ENCODE results near the gene NUTM2B. TPM values are rescaled to one million over a fixed set of nuclear protein-coding genes. Genes with fewer than 3 reads are reported as not detected.
"Not testable (repeated sequence)": the region's sequence is repeated elsewhere in the genome, so short reads cannot be mapped to it uniquely, and the experiment has no call there.

Gene NUTM2B, protein sequence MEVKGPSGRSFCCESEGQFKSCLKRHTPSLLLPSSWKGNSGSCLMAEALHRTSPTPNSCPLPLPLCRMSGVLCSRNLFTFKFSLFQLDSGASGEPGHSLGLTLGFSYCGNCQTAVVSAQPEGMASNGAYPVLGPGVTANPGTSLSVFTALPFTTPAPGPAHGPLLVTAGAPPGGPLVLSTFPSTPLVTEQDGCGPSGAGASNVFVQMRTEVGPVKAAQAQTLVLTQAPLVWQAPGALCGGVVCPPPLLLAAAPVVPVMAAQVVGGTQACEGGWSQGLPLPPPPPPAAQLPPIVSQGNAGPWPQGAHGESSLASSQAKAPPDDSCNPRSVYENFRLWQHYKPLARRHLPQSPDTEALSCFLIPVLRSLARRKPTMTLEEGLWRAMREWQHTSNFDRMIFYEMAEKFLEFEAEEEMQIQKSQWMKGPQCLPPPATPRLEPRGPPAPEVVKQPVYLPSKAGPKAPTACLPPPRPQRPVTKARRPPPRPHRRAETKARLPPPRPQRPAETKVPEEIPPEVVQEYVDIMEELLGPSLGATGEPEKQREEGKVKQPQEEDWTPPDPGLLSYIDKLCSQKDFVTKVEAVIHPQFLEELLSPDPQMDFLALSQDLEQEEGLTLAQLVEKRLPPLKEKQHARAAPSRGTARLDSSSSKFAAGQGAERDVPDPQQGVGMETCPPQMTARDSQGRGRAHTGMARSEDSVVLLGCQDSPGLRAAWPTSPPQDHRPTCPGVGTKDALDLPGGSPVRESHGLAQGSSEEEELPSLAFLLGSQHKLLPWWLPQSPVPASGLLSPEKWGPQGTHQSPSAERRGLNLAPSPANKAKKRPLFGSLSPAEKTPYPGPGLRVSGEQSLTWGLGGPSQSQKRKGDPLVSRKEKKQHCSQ
- 1.0 and 1.1 TPM in 2 replicates for total RNA-seq (2011; cell fraction: chromatin; rRNA removed; ENCODE audit: low replicate concordance)
- 1.2 and 1.8 TPM in 2 replicates for total RNA-seq (2011; cell fraction: nucleolus; rRNA removed)
- 0.46 and 0.51 TPM in 2 replicates for total RNA-seq (2011; cell fraction: nucleoplasm; rRNA removed)
- total RNA-seq (2014; rRNA removed) (2.5 and 3.3 TPM in 2 replicates), total RNA-seq (2014; rRNA removed; fragmentation: Illumina TruSeq; extraction: Trizol) (0.22 and 0.47 TPM in 2 replicates), total RNA-seq (2015; rRNA removed; fragmentation: Illumina TruSeq; extraction: Trizol) (0.80 and 0.87 TPM in 2 replicates), total RNA-seq (2021) (1.4 and 2.3 TPM in 2 replicates), polyA plus RNA-seq (2011; rRNA removed) (0.40 and 0.42 TPM in 2 replicates), polyA plus RNA-seq (2014; fragmentation: Illumina TruSeq; extraction: Trizol) (0.79 and 1.3 TPM in 2 replicates), polyA plus RNA-seq (2014; fragmentation: Nextera tagmentation; extraction: Ambion mirVana) (not detected), polyA plus RNA-seq (2014; rRNA removed) (0.90 and 1.6 TPM in 2 replicates), polyA minus RNA-seq (2011; rRNA and poly(A)+ RNA removed) (0.27 and 0.32 TPM in 2 replicates), Bru-seq, nascent RNA (percentile 18 among the genes with signal in this experiment), BruChase-seq, experiment 1, labeled RNA remaining after a 2-hour chase (percentile 28 among the genes with signal in this experiment), BruChase-seq, experiment 2, labeled RNA remaining after a 6-hour chase (percentile 40 among the genes with signal in this experiment)
- 0.40 and 0.63 TPM in 2 replicates for polyA plus RNA-seq (2011; cell fraction: cytosol; rRNA removed)
- 0.56 and 0.90 TPM in 2 replicates for polyA plus RNA-seq (2011; cell fraction: nucleus; rRNA removed)
- polyA plus RNA-seq (2012), result 2.0 and 2.6 TPM in 2 replicates
- polyA minus RNA-seq (2011; cell fraction: cytosol; rRNA and poly(A)+ RNA removed), result 0.29 and 1.3 TPM in 2 replicates
- 0.44 and 0.54 TPM in 2 replicates for polyA minus RNA-seq (2011; cell fraction: nucleus; rRNA and poly(A)+ RNA removed)
- long read RNA-seq, experiment 1, partial matches to known transcripts, result 0 of 1 reads
- long read RNA-seq, experiment 1, other reads (novel, unspliced or antisense), result 1 of 1 reads
- long read RNA-seq, experiment 2, result 0 reads
- long read RNA-seq, experiment 3, result 0 reads

DNA sequence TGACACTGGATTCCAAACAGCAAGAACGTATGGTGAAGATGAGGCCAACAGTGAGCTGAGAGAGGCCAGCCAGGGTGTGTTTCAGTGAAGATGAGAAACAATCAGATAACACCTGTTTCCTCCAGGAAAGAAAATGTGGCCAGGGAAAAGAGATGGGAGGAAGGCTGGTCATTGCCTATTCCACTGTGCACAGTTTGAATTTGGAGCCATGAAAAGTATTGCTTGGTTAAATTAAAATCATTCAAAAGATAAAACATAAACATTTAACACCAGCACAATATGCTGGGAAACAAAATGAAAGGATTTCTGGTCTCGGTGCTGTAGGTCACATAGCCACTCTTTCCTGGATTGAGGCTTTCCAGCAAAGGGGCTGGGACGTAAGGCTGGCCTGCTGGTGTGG is at the start of gene NUTM2B:
Gene NUTM2B, plus strand, starts transcription at position 301 of the 400 bp plus-strand sequence. CDS start 383 bp downstream, outside the sequence.
- not testable (repeated sequence) for FAIRE-seq

DNA sequence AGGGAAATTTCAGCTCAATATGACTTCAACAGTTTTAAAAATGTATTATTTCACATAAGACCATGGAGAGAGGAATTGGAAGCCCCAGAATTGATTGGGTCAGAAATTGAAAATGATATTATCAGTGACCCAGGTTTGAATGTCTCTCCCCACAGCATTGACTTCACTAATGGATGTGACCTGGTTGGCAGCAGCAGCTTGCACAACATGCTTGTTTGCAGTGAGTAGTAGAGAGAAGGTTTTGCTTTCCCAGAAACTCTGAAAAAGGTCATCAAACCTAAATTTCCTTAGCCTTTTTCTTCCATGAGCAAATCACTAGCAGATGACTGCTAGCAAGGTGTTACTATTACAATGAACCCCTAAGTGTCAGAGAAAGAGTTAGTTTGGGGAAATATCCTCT is 39.7 kb upstream of the NUTM2B start:
- BruUV-seq (replicated peaks); ATAC-seq; DNase-seq (ENCODE audit: extremely low read depth in 1 of 4, low spot score in 3 of 4); H3K4me3 ChIP-seq; H3K27me3 ChIP-seq (ENCODE audit: control insufficient read depth in 2 of 2, insufficient read depth in 2 of 2, low read length in 2 of 2); POLR2A ChIA-PET; CTCF ChIA-PET (ENCODE audit: low intra/inter-chr PET ratio); H4K20me1 ChIP-seq (replicated peaks; ENCODE audit: control insufficient read depth, insufficient read depth, low read length); H3K9me3 ChIP-seq (replicated peaks; ENCODE audit: control insufficient read depth, insufficient read depth, low read depth, low read length); H3K9ac ChIP-seq (ENCODE audit: insufficient read depth in 1 of 2, low read depth in 2 of 2, low read length in 2 of 2); H3K9me1 ChIP-seq (ENCODE audit: control insufficient read depth, insufficient read depth, low read length); FAIRE-seq; H3K4me1 ChIP-seq (replicated peaks in 1 of 2; ENCODE audit: control insufficient read depth in 2 of 2, insufficient read depth in 2 of 2, low read length in 2 of 2); H3K36me3 ChIP-seq (ENCODE audit: control insufficient read depth, insufficient read depth, low read length); H3K27ac ChIP-seq (ENCODE audit: extremely low read depth, low read depth, low read length); H3K79me2 ChIP-seq (ENCODE audit: control insufficient read depth, insufficient read depth, low read length); in situ Hi-C loops (cut with MboI); H3K4me2 ChIP-seq (ENCODE audit: insufficient read depth, low read length); intact Hi-C loops (cut with micrococcal nuclease); H2AFZ ChIP-seq (ENCODE audit: low read depth, low read length): not testable (repeated sequence)

More for the DNA sequence above, at the start of gene NUTM2B:
- H3K27me3 ChIP-seq (ENCODE audit: control insufficient read depth in 2 of 2, insufficient read depth in 2 of 2, low read length in 2 of 2); H4K20me1 ChIP-seq (replicated peaks; ENCODE audit: control insufficient read depth, insufficient read depth, low read length); CTCF ChIA-PET (ENCODE audit: low intra/inter-chr PET ratio); H3K9me1 ChIP-seq (ENCODE audit: control insufficient read depth, insufficient read depth, low read length); in situ Hi-C loops (cut with MboI); H3K4me1 ChIP-seq (replicated peaks in 1 of 2; ENCODE audit: control insufficient read depth in 2 of 2, insufficient read depth in 2 of 2, low read length in 2 of 2); intact Hi-C loops (cut with micrococcal nuclease); H2AFZ ChIP-seq (ENCODE audit: low read depth, low read length); H3K4me2 ChIP-seq (ENCODE audit: insufficient read depth, low read length); H3K27ac ChIP-seq (ENCODE audit: extremely low read depth, low read depth, low read length); H3K36me3 ChIP-seq (ENCODE audit: control insufficient read depth, insufficient read depth, low read length); BruUV-seq (replicated peaks); POLR2A ChIA-PET; DNase-seq (ENCODE audit: extremely low read depth in 1 of 4, low spot score in 3 of 4); H3K4me3 ChIP-seq; H3K9me3 ChIP-seq (replicated peaks; ENCODE audit: control insufficient read depth, insufficient read depth, low read depth, low read length); H3K9ac ChIP-seq (ENCODE audit: insufficient read depth in 1 of 2, low read depth in 2 of 2, low read length in 2 of 2); H3K79me2 ChIP-seq (ENCODE audit: control insufficient read depth, insufficient read depth, low read length): not testable (repeated sequence)
- ATAC-seq, result peak; percentile 36; the same call in 1 of the 3 replicates
- WGBS (ENCODE audit: insufficient coverage, low coverage, missing lambda C conversion rate), result no CpG with 5 or more reads among the region's 3 CpGs

DNA sequence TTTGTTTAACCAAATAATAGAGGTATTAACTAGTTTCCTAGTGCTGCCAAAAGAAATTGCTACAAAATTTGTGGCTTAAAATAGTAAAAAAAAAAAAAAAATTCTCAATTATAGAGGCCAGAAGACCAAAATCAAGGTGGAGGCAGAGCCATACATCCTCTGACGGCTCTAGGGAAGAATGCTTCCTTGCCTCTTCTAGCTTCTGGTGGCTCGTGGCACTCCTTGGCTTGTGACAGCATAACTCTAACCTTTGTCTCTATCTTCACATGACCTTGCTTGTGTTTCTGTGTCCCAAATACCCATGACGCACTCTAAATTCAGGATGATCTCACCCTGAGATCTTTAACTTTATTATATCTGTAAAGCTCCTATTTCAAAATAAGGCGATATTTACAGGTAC is 38.3 kb upstream of the NUTM2B start:
- H3K27ac ChIP-seq (ENCODE audit: extremely low read depth, low read depth, low read length); H4K20me1 ChIP-seq (replicated peaks; ENCODE audit: control insufficient read depth, insufficient read depth, low read length); H3K9ac ChIP-seq (ENCODE audit: insufficient read depth in 1 of 2, low read depth in 2 of 2, low read length in 2 of 2); H3K79me2 ChIP-seq (ENCODE audit: control insufficient read depth, insufficient read depth, low read length); CTCF ChIA-PET (ENCODE audit: low intra/inter-chr PET ratio); in situ Hi-C loops (cut with MboI); H3K4me1 ChIP-seq (replicated peaks in 1 of 2; ENCODE audit: control insufficient read depth in 2 of 2, insufficient read depth in 2 of 2, low read length in 2 of 2); FAIRE-seq; POLR2A ChIA-PET; H3K4me3 ChIP-seq; H3K9me1 ChIP-seq (ENCODE audit: control insufficient read depth, insufficient read depth, low read length); intact Hi-C loops (cut with micrococcal nuclease); H3K36me3 ChIP-seq (ENCODE audit: control insufficient read depth, insufficient read depth, low read length); H3K9me3 ChIP-seq (replicated peaks; ENCODE audit: control insufficient read depth, insufficient read depth, low read depth, low read length); H3K27me3 ChIP-seq (ENCODE audit: control insufficient read depth in 2 of 2, insufficient read depth in 2 of 2, low read length in 2 of 2); DNase-seq (ENCODE audit: extremely low read depth in 1 of 4, low spot score in 3 of 4); H2AFZ ChIP-seq (ENCODE audit: low read depth, low read length); ATAC-seq; H3K4me2 ChIP-seq (ENCODE audit: insufficient read depth, low read length); BruUV-seq (replicated peaks): not testable (repeated sequence)
- WGBS (ENCODE audit: insufficient coverage, low coverage, missing lambda C conversion rate), result 1% methylated on average over 4 of the region's 4 CpGs
